ENCODE data around the gene IQCH. TPM values are rescaled to one million over a fixed set of nuclear protein-coding genes. Genes with fewer than 3 reads are reported as not detected.

IQCH gene
- total RNA-seq, 1 donor from 2014 or later: 4.3 TPM

GRCh38 chr15:67505675-67506572 lies 251.3 kb downstream of the IQCH start:
- no peak for DNase-seq

GRCh38 chr15:67506775-67507747 lies 252.5 kb downstream of the IQCH start:
- DNase-seq: no peak

GRCh38 chr15:67508407-67508806 lies 253.8 kb downstream of the IQCH start:
- no peak for DNase-seq

- no peak for DNase-seq
Observed at GRCh38 chr15:67509918-67510317, 255.3 kb downstream of the IQCH start.

- DNase-seq: no peak
Observed at GRCh38 chr15:67510597-67511190, 256.1 kb downstream of the IQCH start.

- DNase-seq: no peak
Observed at GRCh38 chr15:67511606-67512005, 257.0 kb downstream of the IQCH start.

GRCh38 chr15:67512140-67512539 lies 257.6 kb downstream of the IQCH start:
- DNase-seq: no peak

GRCh38 chr15:67512933-67513714 lies 258.5 kb downstream of the IQCH start:
- no peak for DNase-seq

- DNase-seq: no peak
Observed at GRCh38 chr15:67515090-67515489, 260.5 kb downstream of the IQCH start.

GRCh38 chr15:67515557-67515956 lies 261.0 kb downstream of the IQCH start:
- DNase-seq: no peak

- peak; percentile 35 for DNase-seq
Observed at GRCh38 chr15:67520321-67521028, 265.9 kb downstream of the IQCH start.

- peak; percentile 92 for DNase-seq
Observed at GRCh38 chr15:67521029-67521782, 266.6 kb downstream of the IQCH start, which contains the start of gene C15orf61. TSS of gene C15orf61 (plus strand) at chr15:67521131. CDS start at chr15:67521249, 118 bp downstream.

GRCh38 chr15:67521783-67522568 lies 267.4 kb downstream of the IQCH start:
- DNase-seq: peak; percentile 68

GRCh38 chr15:67523330-67523729 lies 268.7 kb downstream of the IQCH start:
- no peak for DNase-seq

GRCh38 chr15:67524235-67524634 lies 269.6 kb downstream of the IQCH start:
- no peak for DNase-seq

- DNase-seq: no peak
Observed at GRCh38 chr15:67528513-67528912, 273.9 kb downstream of the IQCH start.

- DNase-seq: no peak
Observed at GRCh38 chr15:67531379-67531914, 276.9 kb downstream of the IQCH start.

- DNase-seq: no peak
Observed at GRCh38 chr15:67533873-67534272, 279.3 kb downstream of the IQCH start.

- DNase-seq: no peak
Observed at GRCh38 chr15:67534360-67534759, 279.8 kb downstream of the IQCH start.

Data from tongue (tissue), 2 donors.